NCI-H69 (cell line): ENCODE results near the gene JOSD2.
A peak's percentile ranks its signal among the peaks of the same experiment; 100 is the strongest.
"Not testable (repeated sequence)": the region's sequence is repeated elsewhere in the genome, so short reads cannot be mapped to it uniquely, and the experiment has no call there.

Source experiments
- DNase-seq: peaks from one replicate; lab custom pipeline; 2025; lab: John Stamatoyannopoulos, UW

JOSD2 gene

GRCh38 chr19:50477751-50478515 is 33.1 kb downstream of the JOSD2 start:
- DNase-seq: no peak

GRCh38 chr19:50476907-50477238 is 34.1 kb downstream of the JOSD2 start:
- DNase-seq: no peak

GRCh38 chr19:50476224-50476906 is 34.6 kb downstream of the JOSD2 start, which contains the start of the genes EMC10 and GARIN5A:
EMC10 (plus strand) TSS chr19:50476507; CDS start chr19:50476545, 38 bp downstream.
GARIN5A (minus strand) TSS chr19:50476848; CDS start chr19:50476388, 460 bp downstream.
- DNase-seq: peak; percentile 98

GRCh38 chr19:50475736-50476223 is 35.2 kb downstream of the JOSD2 start:
- no peak for DNase-seq

- no peak for DNase-seq
These were observed 35.9 kb downstream of the JOSD2 start for GRCh38 chr19:50475101-50475568.

- DNase-seq: not testable (repeated sequence)
These were observed 37.7 kb downstream of the JOSD2 start for GRCh38 chr19:50473336-50473735.

- DNase-seq: no peak
These were observed 42.2 kb downstream of the JOSD2 start for GRCh38 chr19:50468818-50469217.

- DNase-seq: no peak
These were observed 43.4 kb downstream of the JOSD2 start for GRCh38 chr19:50467566-50467965.

GRCh38 chr19:50466706-50467039 is 44.3 kb downstream of the JOSD2 start:
- no peak for DNase-seq

GRCh38 chr19:50465986-50466705 is 44.8 kb downstream of the JOSD2 start:
- peak; percentile 77 for DNase-seq

GRCh38 chr19:50465000-50465399 is 46.0 kb downstream of the JOSD2 start:
- no peak for DNase-seq

GRCh38 chr19:50464348-50464747 is 46.6 kb downstream of the JOSD2 start:
- no peak for DNase-seq

- DNase-seq: no peak
These were observed 48.0 kb downstream of the JOSD2 start for GRCh38 chr19:50462970-50463369.

- peak; percentile 82 for DNase-seq
These were observed 49.7 kb downstream of the JOSD2 start for GRCh38 chr19:50461066-50461875.

- peak; percentile 35 for DNase-seq
These were observed 50.7 kb downstream of the JOSD2 start for GRCh38 chr19:50460161-50460765.

GRCh38 chr19:50459638-50460037 is 51.4 kb downstream of the JOSD2 start:
- no peak for DNase-seq

- DNase-seq: no peak
These were observed 51.9 kb downstream of the JOSD2 start for GRCh38 chr19:50459067-50459456.

GRCh38 chr19:50458396-50459066 is 52.5 kb downstream of the JOSD2 start:
- DNase-seq: no peak

- DNase-seq: no peak
These were observed 53.7 kb downstream of the JOSD2 start for GRCh38 chr19:50457300-50457699.
